Keratinocyte (primary cell): Measurements from ENCODE around the gene PTGDS. TPM values are rescaled to one million over a fixed set of nuclear protein-coding genes. Genes with fewer than 3 reads are reported as not detected.

Experiments
- DNase-seq: peaks from one replicate; pipeline ENCODE4 v3.0.0-alpha.2; 2011; ENCODE audit warnings: low read depth, missing footprints, low spot score
- FAIRE-seq: peaks from 2 replicates; lab custom pipeline; 2011; peaks lifted over from hg19 to GRCh38; lab: Jason Lieb, UNC
- H2AFZ ChIP-seq: 2 replicates; pipeline ENCODE4 v1.6.0; 2012; ENCODE audit warnings: low read length, control low read depth, inconsistent platforms; ENCODE audit not compliant: control insufficient read depth
- H3K27ac ChIP-seq: 2 replicates; pipeline ENCODE4 v1.5.1; 2011; ENCODE audit warnings: low read length; ENCODE audit not compliant: control insufficient read depth, insufficient read depth
- H3K27me3 ChIP-seq: 3 replicates; pipeline ENCODE4 v1.6.0; 2011; ENCODE audit warnings: low read length; ENCODE audit not compliant: control insufficient read depth, insufficient read depth; ENCODE audit errors: extremely low read depth
- H3K36me3 ChIP-seq, 2 experiments: 2 replicates in 1 of 2; 3 replicates in 1 of 2; pipeline ENCODE4 v1.5.1; 2011; ENCODE audit warnings: low read length in 2 of 2, mild to moderate bottlenecking in 1 of 2; ENCODE audit not compliant: control insufficient read depth in 2 of 2, insufficient read depth in 2 of 2; ENCODE audit errors: extremely low read depth in 1 of 2
- H3K4me1 ChIP-seq: 3 replicates; pipeline ENCODE4 v1.5.1; 2011; ENCODE audit warnings: low read length; ENCODE audit not compliant: control insufficient read depth, insufficient read depth; ENCODE audit errors: extremely low read depth
- H3K4me2 ChIP-seq: 3 replicates; pipeline ENCODE4 v1.6.0; 2011; ENCODE audit warnings: low read depth, low read length; ENCODE audit not compliant: control insufficient read depth, insufficient read depth; ENCODE audit errors: extremely low read depth
- H3K4me3 ChIP-seq, 3 experiments: fragments of 200-600 bp in 1 of 3; sonication (generic) in 1 of 3; 2 replicates in 2 of 3; 3 replicates in 1 of 3; pipeline ENCODE4 v1.5.1; 2011 to 2016; ENCODE audit warnings: low read length in 3 of 3, mild to moderate bottlenecking in 3 of 3, control low read depth in 2 of 3, inconsistent platforms in 1 of 3, low read depth in 1 of 3, mixed read lengths in 1 of 3, mixed run types in 1 of 3, moderate library complexity in 1 of 3; ENCODE audit not compliant: control insufficient read depth in 2 of 3, insufficient read depth in 2 of 3; ENCODE audit errors: extremely low read depth in 1 of 3
- H3K79me2 ChIP-seq: 2 replicates; pipeline ENCODE4 v1.6.0; 2012; ENCODE audit warnings: low read length; ENCODE audit not compliant: control insufficient read depth, insufficient read depth
- H3K9ac ChIP-seq: 3 replicates; pipeline ENCODE4 v1.6.0; 2011; ENCODE audit warnings: low read length; ENCODE audit not compliant: control insufficient read depth, insufficient read depth; ENCODE audit errors: extremely low read depth
- H3K9me1 ChIP-seq: 3 replicates; pipeline ENCODE4 v1.6.0; 2011; ENCODE audit warnings: low read length; ENCODE audit not compliant: control insufficient read depth, insufficient read depth; ENCODE audit errors: extremely low read depth
- H3K9me3 ChIP-seq: 2 replicates; pipeline ENCODE4 v1.5.1; 2012; ENCODE audit warnings: low read depth, low read length; ENCODE audit not compliant: control insufficient read depth
- H4K20me1 ChIP-seq: 3 replicates; pipeline ENCODE4 v1.6.0; 2011; ENCODE audit warnings: low read length; ENCODE audit not compliant: control insufficient read depth, insufficient read depth; ENCODE audit errors: extremely low read depth
- EZH2 ChIP-seq: IDR thresholded peaks from one replicate; pipeline ENCODE4 v1.6.1; 2012; ENCODE audit warnings: inconsistent platforms, mild to moderate bottlenecking, low read length, moderate library complexity
- dilution Hi-C: fragments of 300-500 bp; cut with MboI; formaldehyde crosslinking; loops from one replicate; pipeline ENCODE4 v1.7.0; 2020; ENCODE audit warnings: low sequenced_read_pairs; ENCODE audit not compliant: extremely low pct_ligation_motif_present
- polyA plus RNA-seq, 5 experiments: library from polyadenylated mRNA; depleted of rRNA in 3 of 5; stranded (reverse) in 3 of 5; stranded (forward) in 1 of 5; unstranded in 1 of 5; fragments of >200 nt; gene quantifications; 1 replicate in 1 of 5; 2 replicates in 3 of 5; 3 replicates in 1 of 5; pipeline versions ENCODE4 v1.2.1 to v1.2.3, GENCODE V29; 2011 to 2012; ENCODE audit warnings: missing spikeins in 2 of 5, low read depth in 1 of 5, low replicate concordance in 1 of 5
- TF ChIP-seq, protein P1 (sequence below), 3 experiments: IDR thresholded peaks in 1 of 3; conservative IDR thresholded peaks in 1 of 3; optimal IDR thresholded peaks in 1 of 3; 2 replicates in 2 of 3; 3 replicates in 1 of 3; pipeline versions ENCODE3 to v1.5.1; 2011; ENCODE audit warnings: low read length in 3 of 3, mild to moderate bottlenecking in 3 of 3, moderate library complexity in 2 of 3, control low read depth in 1 of 3, inconsistent platforms in 1 of 3; ENCODE audit not compliant: insufficient read depth in 2 of 3; ENCODE audit errors: extremely low read depth in 1 of 3

The PTGDS gene
- polyA plus RNA-seq, 1 donor (not counting 4 experiments of a cell fraction or from before 2014, with no cell fraction given): not detected

DNA sequence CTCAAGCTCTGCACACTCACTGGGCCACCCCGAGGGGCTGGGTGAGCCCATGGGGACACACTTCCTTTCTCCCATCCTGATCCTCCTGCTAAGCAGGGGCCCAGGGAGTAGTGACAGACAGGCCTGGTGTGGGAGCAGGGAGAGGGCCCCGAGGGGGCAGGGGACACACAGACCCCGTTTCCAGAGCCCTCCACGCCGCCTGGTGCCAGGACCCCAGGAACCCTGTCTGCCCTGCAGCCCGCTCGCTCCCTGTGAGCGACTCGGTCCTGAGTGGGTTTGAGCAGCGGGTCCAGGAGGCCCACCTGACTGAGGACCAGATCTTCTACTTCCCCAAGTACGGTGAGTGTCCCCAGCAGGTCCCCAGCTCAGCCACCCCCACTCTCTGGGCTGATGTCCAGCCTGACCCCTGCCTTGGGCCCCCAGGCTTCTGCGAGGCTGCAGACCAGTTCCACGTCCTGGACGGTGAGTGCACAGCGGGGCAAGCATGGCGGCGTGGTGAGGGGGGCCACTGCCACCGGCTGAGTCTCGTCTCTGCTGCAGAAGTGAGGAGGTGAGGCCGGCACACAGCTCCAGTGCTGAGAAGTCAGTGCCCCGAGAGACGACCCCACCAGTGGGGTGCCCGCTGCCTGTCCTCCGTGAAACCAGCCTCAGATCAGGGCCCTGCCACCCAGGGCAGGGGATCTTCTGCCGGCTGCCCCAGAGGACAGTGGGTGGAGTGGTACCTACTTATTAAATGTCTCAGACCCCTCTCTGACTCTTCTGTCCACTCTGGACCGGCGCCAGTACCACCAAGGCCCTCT is 30.9 kb upstream of the PTGDS start:
- no peak overlapping the region for H3K9ac ChIP-seq
- H3K4me1 ChIP-seq: peaks cover 19% of the 10 kb centered on the region
- H3K4me3 ChIP-seq: no peak overlapping the region
- peaks cover 6 to 8% of the 10 kb centered on the region in 2 experiments for H3K36me3 ChIP-seq
- H3K4me2 ChIP-seq: no peak overlapping the region
- no peak for FAIRE-seq
- H3K9me1 ChIP-seq: no peaks in the 10 kb centered on the region
- TF ChIP-seq, protein P1, sequence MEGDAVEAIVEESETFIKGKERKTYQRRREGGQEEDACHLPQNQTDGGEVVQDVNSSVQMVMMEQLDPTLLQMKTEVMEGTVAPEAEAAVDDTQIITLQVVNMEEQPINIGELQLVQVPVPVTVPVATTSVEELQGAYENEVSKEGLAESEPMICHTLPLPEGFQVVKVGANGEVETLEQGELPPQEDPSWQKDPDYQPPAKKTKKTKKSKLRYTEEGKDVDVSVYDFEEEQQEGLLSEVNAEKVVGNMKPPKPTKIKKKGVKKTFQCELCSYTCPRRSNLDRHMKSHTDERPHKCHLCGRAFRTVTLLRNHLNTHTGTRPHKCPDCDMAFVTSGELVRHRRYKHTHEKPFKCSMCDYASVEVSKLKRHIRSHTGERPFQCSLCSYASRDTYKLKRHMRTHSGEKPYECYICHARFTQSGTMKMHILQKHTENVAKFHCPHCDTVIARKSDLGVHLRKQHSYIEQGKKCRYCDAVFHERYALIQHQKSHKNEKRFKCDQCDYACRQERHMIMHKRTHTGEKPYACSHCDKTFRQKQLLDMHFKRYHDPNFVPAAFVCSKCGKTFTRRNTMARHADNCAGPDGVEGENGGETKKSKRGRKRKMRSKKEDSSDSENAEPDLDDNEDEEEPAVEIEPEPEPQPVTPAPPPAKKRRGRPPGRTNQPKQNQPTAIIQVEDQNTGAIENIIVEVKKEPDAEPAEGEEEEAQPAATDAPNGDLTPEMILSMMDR (optimal IDR thresholded peaks at IDR 0.05 in 1 of 3, IDR thresholded peaks at IDR 0.05 in 1 of 3, conservative IDR thresholded peaks at IDR 0.05 in 1 of 3; ENCODE audit: extremely low read depth in 1 of 3, insufficient read depth in 2 of 3, low read length in 3 of 3): no peak
- no peak for TF ChIP-seq EZH2
- H3K27me3 ChIP-seq: no peaks in the 10 kb centered on the region
- dilution Hi-C loops: loop anchor here (25.0 kb wide), 1 partner anchor 134 kb away; the partner anchor contains the start of gene RABL6
- DNase-seq: no peak
- H3K27ac ChIP-seq: no peak overlapping the region
- no peaks in the 10 kb centered on the region for H4K20me1 ChIP-seq
- H2AFZ ChIP-seq: no peak overlapping the region
- H3K9me3 ChIP-seq: no peaks in the 10 kb centered on the region
- H3K79me2 ChIP-seq: peaks cover 27% of the 10 kb centered on the region

DNA sequence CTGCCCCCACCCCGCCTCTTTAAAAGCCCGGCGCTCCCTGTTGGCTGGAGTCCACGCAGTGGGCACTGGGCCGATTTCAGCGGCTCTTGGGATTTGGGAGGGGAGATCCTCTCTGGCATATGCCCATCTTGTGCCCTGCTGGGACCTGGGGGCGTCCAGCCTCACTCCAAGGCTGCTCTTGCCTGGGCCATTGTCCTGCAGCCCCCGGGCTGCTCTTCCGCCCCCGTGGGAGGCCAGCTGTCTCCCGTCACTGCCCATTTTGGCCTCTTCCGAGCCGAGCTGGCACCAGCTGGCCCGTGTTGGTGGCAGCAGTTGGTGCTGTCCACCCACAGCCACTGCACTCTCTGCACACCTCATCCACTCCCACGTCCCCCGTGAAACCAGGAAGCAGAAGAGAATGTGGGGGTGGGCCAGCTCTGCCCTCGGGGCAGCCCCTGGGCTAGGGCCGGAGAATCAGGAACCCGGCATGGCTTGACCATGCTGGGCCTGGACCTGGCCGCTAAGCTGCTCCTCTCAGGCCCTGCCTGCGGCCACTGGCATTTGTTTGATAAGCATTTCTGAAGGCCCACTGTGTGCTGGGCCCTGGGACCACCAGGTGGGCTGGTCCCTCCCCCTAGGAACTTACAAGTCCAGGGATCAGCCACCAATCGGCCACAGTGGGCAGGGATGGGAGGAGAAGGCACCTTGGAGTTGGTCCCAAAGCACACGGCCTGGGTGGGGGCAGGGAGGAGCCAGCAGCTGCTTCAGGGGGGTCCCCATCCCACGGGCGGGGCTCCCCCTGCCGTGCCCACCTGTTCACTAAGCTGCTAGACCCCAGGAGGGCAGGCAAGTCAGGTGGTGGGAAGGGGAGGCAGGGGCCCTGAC is 30.0 kb upstream of the PTGDS start:
- DNase-seq (no peak), FAIRE-seq (no peak)
- no peak overlapping the region for H3K4me3 ChIP-seq
- peaks cover under 1 to 3% of the 10 kb centered on the region in 2 experiments for H3K36me3 ChIP-seq
- H4K20me1 ChIP-seq: no peaks in the 10 kb centered on the region
- H3K79me2 ChIP-seq: peaks cover 20% of the 10 kb centered on the region
- peaks cover 19% of the 10 kb centered on the region for H3K4me1 ChIP-seq
- no peaks in the 10 kb centered on the region for H3K27me3 ChIP-seq
- H3K9me3 ChIP-seq: no peaks in the 10 kb centered on the region
- dilution Hi-C loops: loop anchor here (25.0 kb wide), 1 partner anchor 135 kb away; the partner anchor contains the start of gene RABL6
- H3K27ac ChIP-seq: no peak overlapping the region
- H3K9ac ChIP-seq: no peak overlapping the region
- H3K4me2 ChIP-seq: no peak overlapping the region
- no peaks in the 10 kb centered on the region for H3K9me1 ChIP-seq
- H2AFZ ChIP-seq: no peak overlapping the region
- TF ChIP-seq, protein P1 (optimal IDR thresholded peaks at IDR 0.05 in 1 of 3, IDR thresholded peaks at IDR 0.05 in 1 of 3, conservative IDR thresholded peaks at IDR 0.05 in 1 of 3; ENCODE audit: extremely low read depth in 1 of 3, insufficient read depth in 2 of 3, low read length in 3 of 3): no peak
- TF ChIP-seq EZH2: no peak
